NOMO-1 treated with dmso at 0.1 percent for 144 hours (cell line): ENCODE results near the gene ESPN.
"Not testable (repeated sequence)": the region's sequence is repeated elsewhere in the genome, so short reads cannot be mapped to it uniquely, and the experiment has no call there.

ENCODE experiments used
- DNase-seq: peaks from one replicate; lab custom pipeline; 2025; ENCODE audit not compliant: unreplicated experiment; lab: John Stamatoyannopoulos, UW

The ESPN gene, protein sequence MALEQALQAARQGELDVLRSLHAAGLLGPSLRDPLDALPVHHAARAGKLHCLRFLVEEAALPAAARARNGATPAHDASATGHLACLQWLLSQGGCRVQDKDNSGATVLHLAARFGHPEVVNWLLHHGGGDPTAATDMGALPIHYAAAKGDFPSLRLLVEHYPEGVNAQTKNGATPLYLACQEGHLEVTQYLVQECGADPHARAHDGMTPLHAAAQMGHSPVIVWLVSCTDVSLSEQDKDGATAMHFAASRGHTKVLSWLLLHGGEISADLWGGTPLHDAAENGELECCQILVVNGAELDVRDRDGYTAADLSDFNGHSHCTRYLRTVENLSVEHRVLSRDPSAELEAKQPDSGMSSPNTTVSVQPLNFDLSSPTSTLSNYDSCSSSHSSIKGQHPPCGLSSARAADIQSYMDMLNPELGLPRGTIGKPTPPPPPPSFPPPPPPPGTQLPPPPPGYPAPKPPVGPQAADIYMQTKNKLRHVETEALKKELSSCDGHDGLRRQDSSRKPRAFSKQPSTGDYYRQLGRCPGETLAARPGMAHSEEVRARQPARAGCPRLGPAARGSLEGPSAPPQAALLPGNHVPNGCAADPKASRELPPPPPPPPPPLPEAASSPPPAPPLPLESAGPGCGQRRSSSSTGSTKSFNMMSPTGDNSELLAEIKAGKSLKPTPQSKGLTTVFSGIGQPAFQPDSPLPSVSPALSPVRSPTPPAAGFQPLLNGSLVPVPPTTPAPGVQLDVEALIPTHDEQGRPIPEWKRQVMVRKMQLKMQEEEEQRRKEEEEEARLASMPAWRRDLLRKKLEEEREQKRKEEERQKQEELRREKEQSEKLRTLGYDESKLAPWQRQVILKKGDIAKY

DNA sequence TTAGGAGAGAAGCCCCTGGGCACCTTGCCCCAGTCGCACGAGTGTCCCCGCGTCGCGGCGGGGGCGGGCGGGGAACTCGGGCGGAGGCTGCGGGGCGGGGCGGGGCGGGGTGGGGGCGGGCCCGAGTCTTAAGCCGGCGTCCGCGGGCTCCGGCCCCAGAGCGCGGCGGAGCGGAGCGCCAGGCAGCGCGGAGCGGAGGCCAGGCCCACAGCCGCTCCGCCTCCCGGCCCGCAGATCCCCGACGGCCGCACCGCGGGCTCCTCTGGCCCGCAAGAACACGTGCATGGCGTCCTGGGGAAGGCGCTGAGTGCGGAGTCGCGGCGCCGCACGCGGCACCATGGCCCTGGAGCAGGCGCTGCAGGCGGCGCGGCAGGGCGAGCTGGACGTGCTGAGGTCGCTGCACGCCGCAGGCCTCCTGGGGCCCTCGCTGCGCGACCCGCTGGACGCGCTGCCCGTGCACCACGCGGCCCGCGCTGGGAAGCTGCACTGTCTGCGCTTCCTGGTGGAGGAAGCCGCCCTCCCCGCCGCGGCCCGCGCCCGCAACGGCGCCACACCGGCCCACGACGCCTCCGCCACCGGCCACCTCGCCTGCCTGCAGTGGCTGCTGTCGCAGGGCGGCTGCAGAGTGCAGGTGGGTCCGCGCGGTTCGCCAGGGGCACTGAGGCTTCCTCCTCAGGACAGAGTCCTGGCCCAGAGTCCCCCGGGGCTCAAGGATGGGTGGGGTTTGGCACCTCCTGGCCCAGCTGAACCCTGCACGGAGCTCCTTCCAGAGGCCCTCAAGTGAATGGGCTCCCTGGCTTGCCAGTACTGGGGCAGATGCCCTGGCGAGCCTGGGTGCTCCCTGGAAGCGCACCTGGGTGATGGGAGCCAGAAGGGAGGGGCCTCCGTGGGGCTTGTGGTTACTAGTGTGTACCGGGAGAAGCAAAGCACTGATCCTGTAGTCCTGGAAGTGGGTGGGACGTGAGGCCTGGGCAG is at the start of gene ESPN:
TSS of gene ESPN (plus strand) at position 158 of the 975 bp plus-strand sequence. CDS start at position 338, 180 bp downstream.
- no peak for DNase-seq

DNA sequence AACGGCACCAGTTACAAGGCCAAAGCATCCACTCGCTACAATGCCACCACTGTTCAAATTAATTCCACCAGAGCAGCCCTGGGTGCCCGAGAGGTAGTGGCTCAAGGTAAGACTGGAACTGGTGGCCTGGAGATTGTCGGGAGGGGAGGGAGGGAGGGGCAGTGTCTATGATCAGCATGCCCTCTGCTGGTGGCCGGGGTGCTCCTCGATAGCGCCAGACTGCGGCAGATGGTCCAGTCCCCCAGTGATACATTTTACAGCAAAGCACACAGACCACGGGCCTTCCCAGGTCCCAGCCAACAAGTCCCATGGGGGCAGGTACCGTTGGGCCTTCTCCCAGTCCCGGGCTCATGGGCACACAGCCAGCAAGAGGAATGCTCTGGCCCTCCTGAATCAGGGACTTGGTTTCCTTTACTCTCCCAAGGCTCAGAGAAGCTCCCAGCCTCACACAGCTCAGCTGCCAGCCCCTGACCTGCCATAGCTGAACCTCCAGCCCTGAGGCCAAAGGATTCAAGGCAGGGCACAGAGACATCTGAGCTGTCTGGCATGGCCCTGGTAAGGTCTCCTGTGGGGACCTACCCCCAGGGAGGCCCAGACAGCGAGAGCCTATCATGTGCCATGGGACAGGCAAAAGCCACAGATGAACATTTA is 46.4 kb upstream of the ESPN start:
- no peak for DNase-seq

DNA sequence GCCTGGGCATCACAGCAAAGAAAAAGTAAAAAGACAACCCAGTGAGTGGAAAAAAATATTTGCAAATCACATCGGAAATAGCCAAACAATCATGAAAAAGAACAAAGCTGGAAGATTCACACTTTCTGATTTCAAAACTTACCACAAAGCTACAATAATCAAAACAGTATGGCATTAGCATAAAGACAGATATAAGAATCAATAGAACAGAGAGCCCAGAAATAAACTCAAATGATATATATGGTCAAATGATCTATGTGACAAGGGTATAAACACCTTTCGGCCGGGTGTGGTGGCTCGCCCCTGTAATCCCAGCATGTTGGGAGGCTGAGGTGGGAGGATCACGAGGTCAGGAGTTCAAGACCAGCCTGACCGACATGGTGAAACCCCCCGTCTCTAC is 44.5 kb upstream of the ESPN start:
- DNase-seq, result no peak

DNA sequence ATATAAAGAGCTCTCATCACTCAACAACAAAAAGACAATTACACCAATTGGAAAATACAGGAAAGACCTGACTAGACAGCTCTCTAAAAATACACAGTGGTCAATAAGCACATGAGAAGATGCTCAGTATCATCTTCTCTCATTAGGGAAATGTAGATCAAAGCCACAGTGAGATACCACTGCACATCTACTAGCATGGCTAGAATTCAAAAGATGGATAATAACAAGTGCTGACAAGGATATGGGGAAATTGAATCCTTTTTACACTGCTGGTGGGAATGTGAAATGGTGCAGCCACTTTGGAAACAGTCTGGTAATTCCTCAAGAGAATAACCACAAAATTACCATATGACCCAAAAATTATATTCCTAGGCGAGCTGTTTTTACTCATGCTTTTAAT is 40.4 kb upstream of the ESPN start:
- no peak for DNase-seq

DNA sequence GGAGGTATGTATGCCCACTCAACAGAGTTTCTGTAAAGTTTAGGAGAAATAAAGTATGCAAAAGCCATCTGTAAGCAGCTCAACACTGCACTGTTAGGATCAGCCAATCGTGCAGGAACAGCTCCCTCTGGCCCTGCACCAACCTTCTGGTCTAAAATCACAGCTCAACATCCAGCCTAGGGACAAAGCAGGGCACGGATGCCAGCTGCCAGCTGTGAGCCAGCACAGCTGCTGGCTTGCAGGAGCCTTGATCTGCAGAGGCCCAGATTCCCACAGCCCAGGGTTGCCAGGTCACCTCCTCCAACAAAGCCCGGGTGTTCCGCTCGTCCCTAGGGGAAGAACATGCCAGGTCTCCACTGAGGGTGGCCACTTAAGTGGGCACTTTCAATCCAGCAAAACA is 39.6 kb upstream of the ESPN start:
- DNase-seq, result no peak

DNA sequence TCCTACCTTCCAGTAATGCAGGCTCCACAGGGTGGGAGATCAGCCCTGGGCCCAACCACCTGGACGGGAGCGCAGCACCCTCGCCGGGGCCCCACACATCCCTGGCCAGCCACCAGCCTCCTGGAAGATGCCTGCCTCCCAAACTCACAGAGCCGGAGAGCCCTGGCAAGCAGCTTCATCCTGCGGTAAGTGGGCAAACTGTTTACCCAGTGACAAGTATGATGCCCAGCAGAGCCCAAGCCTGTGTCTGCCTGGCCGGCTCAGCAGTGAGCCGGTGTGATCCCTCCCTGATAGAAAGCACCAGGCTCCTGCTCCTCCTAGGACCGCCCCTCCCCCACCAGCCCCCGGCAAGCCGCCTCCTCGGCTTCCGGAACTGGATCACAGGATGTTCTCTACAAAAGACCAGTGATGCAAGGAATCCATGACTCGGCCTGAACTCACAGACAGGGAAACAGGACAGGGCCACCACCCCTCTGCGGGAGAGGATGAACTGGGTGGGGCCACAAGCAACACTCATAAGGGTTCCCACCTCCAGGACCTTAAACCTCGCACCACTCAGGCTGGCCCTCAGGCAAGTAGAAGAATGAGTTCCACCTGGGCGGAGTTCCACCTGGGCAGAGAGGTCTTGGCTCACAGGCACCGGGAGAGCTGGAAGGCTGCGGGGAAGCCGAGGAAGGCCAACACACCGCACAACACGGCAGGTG is 38.9 kb upstream of the ESPN start:
- no peak for DNase-seq

DNA sequence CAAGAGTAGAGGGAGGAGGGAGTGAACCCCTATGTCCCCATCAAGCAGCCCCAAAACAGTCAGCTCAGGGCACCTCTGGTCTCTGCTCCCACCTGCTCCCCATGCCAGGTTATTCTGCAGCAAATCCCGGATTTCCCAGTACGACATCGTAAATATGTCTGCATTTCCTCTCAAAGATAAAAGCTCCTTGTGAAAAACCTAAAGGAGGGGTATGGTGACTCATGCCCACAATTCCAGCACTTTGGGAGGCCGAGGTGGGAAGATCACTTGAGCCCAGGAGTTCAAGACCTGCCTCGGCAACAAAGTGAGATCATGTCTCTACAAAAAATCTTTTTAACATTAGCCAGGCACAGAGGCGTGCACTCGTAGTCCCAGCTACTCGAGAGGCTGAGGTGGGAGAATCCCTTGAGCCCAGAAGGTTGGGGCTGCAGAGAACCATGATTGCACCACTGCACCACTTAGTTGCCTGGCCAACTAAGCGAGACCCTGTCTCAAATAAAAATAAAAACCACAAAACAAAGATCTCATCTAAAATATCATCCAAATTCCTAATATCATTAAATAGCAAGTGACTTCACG is 38.1 kb upstream of the ESPN start:
- DNase-seq, result no peak

DNA sequence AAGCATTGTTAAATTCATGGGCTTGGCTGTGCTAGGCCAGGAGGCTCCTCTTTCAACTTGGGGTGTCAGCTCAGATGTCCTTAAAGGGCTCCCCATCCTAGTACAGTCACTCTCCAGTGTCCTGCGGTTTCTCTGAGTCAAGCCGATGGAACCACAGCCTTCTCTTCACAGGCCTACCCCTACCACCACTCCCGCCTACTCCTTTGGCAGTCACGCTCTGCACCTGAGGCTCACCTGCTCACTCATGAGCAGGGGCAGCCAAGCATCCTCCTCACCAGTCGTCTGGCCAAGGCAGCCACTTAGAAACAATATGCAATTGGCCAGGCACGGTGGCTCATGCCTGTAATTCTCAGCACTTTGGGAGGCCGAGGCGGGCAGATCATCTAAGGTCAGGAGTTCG is 34.6 kb upstream of the ESPN start:
- no peak for DNase-seq

DNA sequence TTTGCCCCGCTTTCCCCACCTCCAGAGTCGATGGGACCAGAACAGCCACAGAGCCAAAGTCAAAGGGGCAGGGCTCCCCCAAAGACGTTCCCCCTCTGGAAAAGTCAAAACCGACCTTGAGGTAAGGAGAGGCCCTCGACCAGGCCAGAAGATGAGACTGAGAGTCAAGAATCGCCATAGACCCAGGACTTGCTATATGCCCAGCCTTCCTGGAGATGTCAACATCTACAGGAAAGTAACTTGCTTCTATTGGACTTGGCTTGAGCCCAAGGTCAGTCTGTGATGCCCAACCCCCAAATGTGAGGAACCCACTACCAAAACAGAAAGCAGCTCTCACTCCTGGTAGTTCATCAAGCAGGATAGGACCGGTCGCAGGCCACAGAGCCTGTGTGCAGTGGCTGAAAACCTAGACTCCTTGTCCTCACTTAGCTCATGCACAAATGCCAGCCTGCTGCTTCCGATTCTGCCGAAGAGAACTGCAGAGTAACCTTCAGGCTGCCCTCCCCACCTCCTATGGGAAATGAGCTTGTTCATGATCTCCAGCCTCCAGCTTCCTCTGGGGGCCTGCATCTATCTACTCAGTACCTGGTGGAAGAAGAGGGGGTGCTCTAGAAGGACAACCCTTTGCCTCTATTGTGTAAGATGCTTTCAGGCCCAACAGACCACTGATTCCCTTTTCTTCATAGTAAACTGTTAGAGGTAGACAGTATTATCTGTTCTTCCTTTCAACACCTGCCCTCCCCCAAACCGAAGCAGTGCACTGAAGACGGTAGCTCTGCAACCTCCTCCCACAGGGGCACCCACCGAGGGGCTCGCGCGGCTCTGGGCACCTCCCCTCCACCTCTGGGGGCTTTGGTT is 32.4 kb upstream of the ESPN start:
- no peak for DNase-seq

DNA sequence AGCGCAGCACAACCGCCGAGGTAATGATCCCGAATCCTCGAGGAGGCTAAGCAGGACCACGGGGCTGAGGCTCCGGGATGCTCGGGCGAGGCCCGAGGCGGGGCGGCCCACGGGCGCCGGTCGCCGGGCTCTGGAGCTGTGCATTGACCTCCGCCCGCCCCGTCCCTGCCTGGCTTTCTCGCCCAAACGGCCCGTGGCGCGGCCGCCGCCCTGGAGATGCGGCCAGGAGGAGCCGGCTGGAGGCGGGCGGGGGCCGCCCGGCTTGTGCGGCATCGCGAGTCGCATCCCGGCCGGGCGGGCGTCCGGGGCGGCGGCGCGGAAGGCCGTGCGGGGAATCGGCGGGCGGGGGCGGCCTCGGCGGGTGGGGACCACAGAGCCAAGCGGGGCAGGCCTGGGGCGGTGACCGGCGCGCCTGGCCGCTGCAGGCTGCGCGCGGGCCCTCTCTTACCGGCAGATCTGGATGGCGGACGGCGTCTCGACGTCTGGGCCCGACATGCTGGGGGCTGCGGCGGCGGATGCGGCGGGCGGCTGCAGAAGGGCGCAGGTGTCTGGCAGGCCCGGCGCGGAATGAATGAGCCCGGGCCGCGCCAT is 31.7 kb upstream of the ESPN start:
- no peak for DNase-seq

DNA sequence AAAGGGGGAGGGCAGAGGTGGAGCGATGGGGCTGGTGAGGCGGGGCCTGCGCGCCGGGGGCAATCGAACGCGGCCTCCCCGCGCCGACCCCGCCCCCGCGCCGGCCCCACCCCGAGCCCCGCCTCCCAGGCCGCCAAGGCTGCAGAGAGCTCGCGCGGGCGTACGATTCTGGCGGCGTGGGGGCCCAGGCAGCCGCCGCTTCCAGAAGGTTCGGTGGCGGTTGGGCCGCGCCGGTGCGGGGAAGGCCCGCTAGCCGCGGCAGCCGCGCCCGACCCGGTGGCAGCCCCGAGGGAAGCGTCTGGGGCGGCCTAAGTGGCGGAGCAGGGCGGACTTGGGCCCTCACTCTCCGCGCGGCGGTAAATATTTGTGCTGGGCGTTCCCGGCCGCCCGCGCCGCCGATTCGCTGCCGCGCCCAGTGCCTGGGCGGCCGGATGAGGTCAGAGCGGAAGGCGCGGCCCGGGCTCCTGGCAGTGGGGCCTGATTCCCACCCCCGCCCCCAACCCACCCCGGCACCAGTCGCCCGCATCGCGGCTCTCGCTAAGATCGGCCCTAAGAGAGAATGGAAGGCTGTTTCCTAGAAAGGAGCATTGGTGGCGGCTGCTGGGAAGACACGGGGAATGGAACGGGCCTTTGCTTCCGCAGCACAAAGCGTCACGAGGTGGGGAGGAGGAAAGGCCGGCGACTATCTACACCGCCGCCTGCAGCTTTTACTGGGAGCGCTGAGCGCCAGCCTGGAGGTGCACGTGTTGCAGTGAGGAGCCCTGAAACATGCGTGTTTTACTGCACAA is 31.0 kb upstream of the ESPN start, which contains the start of gene ACOT7:
TSS of gene ACOT7 (minus strand) at position 368 of the 788 bp plus-strand sequence. CDS start 368 bp downstream, outside the sequence.
- peak; percentile 88 for DNase-seq

DNA sequence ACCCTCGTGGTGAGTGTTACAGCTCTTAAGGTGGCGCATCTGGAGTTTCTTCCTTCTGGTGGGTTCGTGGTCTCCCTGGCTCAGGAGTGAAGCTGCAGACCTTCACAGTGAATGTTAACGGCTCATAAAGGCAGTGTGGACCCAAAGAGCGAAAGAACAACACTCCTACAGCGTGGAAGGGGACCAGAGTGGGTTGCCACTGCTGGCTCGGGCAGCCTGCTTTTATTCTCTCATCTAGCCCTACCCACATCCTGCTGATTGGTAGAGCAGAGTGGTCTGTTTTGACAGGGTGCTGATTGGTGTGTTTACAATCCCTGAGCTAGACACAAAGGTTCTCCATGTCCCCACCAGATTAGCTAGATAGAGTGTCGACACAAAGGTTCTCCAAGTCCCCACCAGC is 29.4 kb upstream of the ESPN start:
- not testable (repeated sequence) for DNase-seq

DNA sequence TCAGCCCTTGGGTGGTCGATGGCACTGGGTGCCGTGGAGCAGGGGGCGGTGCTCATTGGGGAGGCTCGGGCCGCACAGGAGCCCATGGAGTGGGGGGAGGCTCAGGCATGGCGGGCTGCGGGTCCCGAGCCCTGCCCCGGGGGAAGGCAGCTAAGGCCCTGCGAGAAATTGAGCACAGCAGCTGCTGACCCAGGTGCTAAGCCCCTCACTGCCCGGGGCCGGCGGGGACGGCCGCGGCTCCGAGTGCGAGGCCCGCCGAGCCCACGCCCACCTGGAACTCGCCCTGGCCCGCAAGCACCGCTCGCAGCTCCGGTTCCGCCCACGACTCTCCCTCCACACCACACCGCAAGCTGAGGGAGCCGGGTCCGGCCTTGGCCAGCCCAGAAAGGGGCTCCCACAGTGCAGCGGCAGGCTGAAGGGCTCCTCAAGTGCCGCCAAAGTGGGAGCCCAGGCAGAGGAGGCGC is 28.8 kb upstream of the ESPN start:
- DNase-seq, result not testable (repeated sequence)

DNA sequence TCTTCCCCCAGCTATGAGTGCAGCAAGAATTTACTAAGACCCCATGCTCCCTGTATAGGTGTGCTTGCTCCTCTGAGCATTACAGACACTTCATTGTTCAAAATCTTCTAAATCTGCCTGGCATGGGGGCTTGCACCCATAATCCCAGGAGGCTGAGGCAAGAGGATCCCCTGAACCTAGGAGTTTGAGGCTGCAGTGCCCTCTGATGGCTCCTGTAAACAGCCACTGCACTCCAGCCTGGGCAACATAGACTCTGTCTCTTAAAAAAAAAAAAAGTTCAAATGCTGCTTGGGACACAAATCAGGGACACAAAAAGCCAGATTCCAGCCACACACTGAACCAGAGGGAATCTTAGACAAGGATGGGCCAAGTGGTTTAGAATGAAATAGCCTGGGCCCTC is 27.6 kb upstream of the ESPN start:
- no peak for DNase-seq

DNA sequence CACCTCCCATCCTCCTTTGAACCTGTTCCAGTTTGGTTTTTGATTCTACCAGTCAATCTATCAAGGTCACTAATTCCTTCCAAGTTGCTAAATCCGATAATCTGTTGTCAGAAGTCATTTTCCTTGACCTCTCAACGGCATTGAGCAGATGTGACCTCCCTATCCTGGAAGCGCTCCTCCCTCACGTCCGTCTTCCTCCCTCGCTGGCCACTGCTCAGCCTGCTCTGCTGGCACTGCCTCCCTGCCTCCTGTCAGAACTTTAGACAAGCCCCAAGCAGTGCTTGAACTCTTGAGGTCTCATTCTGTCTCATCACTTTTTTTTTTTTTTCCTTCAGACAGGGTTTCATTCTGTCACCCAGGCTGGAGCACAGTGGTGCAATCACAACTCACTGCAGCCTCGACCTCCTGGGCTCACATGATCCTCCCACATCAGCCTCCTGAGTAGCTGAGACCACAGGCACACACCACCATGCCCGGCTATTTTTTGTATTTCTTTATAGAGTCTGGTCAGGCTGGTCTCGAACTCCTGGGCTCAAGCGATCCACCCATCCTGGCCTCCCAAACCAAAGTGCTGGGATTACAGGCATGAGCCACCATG is 26.6 kb upstream of the ESPN start:
- no peak for DNase-seq

DNA sequence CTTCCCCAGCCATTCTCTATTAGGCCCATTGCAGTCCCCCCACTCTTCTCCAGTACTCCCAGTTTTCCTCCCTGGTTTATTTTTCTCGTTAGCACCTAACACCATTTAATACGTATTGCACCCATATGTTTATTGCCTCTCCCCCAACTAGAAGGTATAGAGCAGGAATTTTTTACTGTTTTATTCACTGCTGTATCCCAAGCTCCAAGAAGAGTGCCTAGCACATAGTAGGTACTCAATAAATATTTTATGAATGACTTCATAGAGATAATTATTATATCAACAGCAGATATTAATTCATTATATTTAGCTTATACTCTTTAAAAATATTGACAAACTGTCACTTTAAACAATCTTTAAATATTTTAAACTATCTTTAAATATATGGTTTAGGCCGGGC is 25.3 kb upstream of the ESPN start:
- no peak for DNase-seq

DNA sequence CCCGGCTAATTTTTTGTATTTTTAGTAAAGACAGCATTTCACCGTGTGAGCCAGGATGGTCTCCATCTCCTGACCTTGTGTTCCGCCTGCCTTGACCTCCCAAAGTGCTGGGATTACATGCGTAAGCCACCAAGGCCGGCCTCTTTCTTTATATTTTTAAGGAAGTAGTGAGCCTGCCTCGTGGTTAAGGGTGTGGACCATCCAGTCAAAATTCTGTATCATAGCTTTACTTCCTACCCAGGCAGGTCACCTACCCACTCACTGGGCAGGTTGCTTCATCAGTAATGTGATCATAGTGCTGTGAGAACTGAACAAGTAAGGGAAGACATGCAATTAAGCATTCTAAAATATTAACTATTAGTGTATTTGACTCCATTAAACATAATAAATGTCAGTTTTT is 22.9 kb upstream of the ESPN start:
- peak; percentile 83 for DNase-seq
